Activated T-helper 1 cell treated with anti-CD3 and anti-CD28 coated beads, Interleukin-2, amount 50 U/mL, for 16 hours (primary cell): Measurements from ENCODE around the gene RALGPS2.

Source experiments
- DNase-seq, 2 donors: peaks; one replicate each; pipeline ENCODE4 v3.0.0-alpha.2; 2020; ENCODE audit warnings: low read depth in 1 of 2, low spot score in 1 of 2

RALGPS2 gene

DNA sequence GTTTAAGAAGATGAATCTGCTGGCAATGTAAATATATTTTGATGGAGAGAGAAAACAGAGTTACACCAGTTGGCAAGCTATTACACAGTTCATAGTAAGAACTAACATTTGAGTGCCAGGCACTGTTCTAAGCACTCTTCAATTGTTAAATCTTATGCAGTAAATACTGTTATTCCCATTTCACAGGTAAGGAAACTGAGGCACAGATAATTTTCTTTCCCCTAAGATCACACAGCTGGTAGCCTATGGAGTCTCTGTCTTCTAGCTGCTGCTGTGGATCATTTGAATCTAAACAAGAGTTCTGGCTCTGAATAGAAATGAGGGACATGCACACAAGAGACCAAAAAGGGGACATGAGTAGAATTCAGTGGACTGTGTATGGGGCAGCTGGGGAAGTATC, 137.8 kb downstream of the RALGPS2 start:
- DNase-seq, result no peak

DNA sequence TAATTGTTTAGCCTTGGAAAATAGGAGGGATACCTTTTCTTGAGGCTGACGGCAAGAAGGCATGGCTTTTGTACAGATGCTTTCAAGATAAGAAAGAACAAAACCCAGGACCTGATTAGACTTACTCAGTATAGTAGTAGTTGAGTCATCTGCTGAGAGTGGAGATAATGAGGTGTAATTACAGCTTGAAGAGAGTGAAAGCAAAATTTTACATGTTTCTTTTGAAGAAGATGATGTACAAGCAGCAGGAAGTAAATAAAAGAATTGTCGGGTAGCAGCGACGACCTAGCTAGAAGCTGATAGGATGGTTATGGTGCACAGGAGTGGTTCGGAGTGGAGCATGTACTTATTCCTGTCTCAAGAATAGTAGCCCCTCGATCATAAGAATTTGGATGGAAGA, 139.3 kb downstream of the RALGPS2 start:
- no peak for DNase-seq

DNA sequence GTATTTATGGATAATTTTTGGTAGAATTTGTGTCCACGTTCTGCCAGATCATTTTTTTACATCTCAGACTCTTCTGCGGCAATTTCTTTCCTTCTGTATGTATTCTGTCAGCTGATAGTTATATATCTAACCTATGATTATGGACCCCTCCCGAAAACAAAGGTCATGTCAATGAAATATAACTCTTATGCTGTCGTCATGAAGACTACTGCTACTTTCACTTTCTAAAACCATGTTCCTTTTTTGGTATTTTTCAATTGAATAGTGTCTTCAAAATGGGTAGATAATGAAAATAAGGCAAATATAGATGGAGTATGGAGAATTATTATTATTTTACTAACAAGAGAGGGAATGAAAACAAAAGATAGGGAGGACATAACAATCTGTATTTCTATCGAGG, 142.6 kb downstream of the RALGPS2 start:
- no peak for DNase-seq

DNA sequence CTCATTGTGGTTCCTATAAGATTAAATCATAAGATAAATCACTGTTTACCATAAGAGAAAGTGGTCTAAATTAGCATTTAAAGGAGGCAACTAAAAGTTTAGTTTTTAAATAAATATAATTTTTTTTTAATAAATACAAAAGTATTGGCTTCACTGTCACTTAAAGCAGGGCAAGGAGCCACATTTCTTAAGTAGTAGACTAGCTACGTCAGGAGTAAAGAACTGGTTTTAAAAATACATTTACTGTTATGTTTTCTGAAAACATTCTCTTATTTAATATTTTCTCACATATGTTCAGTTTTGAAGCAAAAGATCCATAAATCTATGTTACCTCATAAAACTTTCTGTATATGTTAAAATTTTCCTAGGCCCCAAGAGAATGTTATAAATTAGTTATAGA, 143.7 kb downstream of the RALGPS2 start:
- DNase-seq, result no peak

DNA sequence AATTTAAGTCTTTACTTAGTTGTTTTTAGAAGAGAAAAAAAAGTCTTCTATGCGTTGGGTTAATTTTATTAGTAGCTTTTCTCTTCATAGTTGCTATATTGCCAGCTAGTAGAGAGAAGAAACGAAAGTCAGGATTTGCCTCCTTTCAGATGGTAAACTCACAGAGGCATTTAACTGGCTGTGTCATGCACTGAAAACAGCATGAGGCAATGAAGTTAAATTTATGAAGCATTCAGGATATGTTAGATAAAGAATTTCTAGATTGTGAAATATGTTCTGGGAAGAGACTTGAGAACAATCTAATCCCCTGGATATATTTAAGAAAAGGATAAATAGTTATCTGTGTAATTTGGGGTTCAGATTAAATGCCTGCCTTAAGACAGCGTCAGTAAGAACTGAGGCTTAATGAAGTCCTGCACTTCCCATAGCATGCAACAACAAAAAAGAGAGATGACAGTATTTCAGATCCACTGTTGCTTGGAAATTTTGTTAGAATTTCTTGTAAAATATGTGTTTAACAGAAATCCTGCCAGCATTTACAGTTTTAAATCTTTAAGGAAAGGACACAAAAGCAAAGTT, 144.2 kb downstream of the RALGPS2 start:
- DNase-seq, result no peak

DNA sequence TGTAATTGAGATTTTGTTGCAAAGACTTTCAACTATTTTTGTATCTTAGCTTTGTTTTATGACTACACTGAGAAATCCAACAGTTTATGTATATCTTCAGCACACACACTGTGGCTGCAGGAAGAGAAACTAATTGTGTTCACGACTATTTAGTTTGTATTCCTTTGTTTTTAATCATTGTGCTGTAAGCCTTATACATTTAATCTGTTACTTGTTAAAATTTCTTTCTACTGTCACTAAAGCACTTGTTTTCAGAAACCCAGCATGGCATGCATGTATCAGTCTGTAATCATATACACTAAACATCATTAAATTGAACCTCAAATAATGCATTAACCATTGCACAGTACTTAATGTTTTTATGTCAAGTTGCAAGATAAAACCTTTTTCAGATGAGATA, 145.2 kb downstream of the RALGPS2 start:
- DNase-seq, result no peak

DNA sequence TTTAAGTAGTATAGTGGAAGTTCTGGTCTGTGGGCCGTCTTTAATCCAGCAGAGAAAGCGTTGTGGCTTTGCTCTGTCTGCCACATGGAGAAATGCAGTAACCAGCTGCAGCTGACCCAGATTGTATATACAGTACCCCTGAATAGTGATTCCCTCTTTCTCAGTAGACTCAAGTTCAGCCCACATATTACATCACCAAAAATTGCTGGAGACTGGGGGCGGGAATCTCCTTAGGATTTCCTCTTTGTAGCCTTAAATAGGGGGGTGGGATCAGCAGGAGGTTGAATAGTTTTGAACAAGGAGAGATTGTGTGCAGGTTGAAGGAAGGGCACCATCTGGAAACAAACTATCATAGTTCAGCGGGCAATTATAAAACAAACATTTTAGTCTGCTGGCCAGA, 145.9 kb downstream of the RALGPS2 start, which contains the start of gene ANGPTL1:
Gene ANGPTL1 (minus strand): TSS at position 134 of the 400 bp plus-strand sequence. CDS start 5,301 bp downstream, outside the sequence.
- no peak for DNase-seq

DNA sequence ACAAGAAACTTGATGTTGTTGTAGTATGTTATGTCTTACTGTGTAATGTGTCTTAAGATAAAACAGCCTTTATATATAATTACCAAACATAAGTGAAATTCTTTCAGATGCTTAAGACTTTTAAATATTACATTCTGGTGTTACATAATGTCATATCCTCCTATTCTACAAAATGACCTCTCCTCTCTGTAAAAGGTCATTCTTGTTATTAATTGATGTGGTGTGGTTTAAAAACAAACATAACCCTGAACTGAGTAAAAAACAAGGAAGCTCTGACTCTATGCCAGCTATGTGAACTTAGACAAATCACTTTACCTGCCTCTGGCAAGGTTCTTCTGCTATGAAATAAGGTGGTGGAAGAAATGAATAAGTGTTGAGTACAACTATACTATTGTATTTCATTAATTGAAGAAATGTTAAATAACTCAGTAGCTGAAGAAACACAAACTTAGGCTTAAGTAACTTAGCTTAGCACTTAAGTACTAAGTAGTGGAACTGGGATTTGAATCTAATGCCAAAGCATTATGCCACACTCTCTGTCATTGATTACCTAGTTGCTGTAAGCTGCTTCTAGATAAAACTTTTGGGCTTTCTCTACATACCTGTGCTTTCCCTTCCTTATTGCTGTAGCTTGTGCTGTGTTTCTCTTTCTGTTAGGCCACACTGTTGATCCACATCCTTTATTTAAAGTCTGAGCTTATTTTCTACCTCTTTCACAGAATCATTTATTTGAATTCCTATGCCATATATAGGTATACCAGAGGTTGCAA, 146.7 kb downstream of the RALGPS2 start:
- DNase-seq, result no peak

DNA sequence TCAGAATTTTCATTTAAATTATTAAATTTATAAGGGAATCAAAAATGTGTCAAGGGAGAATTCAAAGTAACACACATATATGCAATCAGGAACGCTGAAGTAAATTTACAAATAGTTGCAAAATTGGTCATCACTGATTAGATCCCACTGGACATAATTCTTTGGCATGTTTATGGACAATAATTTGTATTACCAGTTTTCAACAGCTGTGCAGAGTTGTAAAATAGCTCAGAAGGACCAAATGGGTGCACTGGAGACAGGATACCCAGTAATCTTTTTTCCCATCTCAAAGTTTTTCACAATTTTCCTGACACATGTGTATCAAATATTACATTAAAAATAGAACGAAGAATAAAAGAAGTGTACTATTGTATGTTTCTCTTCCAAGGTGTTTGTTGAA, 149.9 kb downstream of the RALGPS2 start:
- DNase-seq, result no peak

DNA sequence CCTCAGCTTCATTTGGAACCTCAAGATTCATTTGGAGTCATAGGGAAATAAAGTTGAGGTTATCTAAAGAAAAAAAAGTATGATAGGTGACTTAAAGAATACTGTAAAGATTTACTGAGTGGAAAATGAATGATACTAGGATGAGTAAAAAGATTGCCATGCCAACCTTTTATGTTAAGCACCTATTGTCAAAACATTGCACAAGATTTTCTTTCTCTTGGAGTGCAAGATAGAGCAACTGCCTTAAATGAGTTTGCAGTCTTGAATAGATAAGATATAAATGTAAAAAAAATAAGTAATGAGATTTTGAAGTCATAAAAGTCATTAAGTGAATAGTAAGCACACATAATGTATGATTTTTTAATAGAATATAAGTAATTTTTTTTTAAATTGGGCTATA, 150.9 kb downstream of the RALGPS2 start:
- DNase-seq, result no peak

DNA sequence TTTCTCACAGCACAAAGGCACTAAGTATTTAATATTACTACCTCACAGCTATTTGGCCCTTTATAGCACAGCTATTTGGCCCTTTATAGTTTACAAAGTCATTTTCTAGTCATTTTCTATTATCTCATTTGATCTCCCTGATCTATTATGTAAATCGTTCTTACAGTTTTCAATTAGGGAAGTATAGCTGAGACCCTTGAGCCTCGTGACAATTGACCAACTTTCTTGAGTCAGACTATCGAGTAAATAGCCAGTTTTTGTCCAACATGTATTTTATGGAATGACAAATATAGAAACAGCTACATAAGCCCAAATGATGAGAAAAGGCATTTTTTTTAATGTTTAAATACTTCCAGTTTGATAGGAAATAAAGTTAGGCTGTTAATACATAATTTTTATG, 152.9 kb downstream of the RALGPS2 start:
- no peak for DNase-seq

DNA sequence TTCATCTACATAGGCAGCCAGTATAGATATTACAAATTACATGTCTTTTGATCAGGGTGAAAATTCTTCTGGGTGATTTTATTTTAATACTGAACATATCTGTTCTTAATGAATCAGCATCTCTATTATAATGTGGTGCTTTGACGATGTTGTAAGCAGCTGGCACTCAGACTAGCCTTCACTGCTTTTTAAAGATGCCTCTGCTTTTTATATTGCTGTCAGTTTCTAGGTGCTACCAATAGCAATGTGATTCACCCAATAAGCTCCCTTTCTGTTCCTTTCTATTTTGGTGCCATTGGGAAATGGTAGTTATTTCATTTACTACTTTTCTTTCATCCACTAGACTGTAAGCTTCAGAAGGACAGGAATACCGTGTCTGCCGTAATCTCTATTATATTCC, 156.9 kb downstream of the RALGPS2 start:
- DNase-seq, result no peak

DNA sequence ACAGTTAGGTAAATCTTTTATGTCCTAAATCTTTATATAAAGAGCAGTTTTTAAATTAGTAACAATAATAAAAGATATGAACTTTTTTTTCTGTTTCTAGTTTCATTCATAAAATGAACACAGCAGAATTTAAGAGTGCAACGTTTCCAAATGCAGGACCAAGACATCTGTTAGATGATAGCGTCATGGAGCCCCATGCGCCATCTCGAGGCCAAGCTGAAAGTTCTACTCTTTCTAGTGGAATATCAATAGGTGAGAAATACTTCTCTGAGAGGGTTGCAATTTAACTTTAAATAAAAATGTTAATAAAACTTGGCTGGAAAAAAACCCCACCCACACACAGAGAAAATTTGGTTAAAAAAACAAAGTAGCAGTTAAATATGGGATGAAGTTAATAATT, 160.8 kb downstream of the RALGPS2 start:
- no peak for DNase-seq

DNA sequence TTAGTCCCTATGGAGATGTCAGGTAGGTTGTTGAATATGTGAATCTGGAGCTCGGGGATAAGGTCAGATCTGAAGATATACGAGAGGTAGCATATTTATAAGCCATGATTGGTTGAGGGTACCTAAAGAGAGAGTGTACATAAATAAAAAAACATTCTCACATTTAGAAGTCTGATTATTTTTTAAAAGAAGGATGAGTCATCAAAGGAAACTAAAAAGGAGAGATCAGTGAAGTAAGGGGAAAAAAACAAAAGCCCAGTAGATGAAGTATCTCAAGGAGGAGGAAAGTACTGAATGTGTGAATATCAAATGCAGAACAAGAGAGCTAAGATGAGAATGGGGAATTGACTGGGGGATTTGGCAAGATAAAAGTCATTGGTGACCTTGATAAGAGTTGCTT, 161.5 kb downstream of the RALGPS2 start:
- DNase-seq, result no peak

DNA sequence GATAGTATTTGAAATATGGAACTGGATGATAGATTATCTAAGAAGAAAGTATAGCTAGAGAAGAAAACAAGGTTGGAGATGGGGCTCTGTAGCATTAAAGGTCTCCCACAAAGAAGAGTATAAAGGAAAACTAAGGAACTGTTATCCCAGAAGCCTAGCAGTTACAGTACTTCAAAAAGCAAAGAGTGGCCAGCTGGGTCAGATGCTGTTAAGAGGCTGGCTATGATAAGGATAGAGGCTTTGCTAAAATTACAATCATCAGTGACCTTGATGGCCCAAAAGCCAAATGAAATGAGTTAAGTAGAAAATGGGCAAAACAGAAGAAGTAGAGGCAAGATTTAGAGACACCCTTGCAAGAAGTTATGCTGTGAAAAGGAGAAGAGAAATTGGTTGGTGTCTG, 170.9 kb downstream of the RALGPS2 start:
- no peak for DNase-seq

DNA sequence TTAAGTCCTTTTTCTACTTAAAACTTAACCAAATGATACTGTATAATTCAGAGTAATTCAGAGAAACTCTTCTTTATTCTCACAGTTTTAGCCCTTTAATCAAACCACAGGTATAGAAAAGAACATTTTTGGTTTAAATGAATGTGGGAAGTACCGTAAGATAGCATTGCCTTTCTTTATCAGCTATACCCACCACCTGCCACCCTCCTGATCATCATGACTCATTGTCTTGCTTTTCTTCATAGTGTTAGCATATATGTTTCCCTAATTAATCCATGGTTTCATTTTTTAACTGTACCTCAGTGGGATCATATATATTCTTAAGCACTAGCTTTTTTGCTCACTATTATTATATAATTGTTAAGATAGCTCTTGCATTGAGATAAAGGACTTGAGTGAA, 173.4 kb downstream of the RALGPS2 start:
- no peak for DNase-seq

DNA sequence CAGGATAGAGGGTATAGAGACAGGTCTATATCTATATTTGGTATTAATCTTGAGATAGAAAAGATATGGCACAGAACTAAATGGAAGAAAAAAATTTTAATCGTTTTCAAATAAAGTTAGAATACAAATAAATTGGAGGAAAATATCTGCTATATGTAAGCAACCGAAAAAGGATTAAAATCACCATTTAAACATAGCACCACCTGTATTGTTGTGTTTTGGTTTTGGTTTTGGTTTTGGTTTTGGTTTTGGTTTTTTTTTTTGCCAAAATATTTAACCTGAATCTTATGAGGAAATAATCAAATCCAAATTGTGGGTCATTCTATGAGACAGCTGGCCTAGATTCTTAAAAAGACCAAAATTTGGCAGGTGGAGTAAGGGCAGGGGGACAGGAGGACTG, 174.4 kb downstream of the RALGPS2 start:
- no peak for DNase-seq

DNA sequence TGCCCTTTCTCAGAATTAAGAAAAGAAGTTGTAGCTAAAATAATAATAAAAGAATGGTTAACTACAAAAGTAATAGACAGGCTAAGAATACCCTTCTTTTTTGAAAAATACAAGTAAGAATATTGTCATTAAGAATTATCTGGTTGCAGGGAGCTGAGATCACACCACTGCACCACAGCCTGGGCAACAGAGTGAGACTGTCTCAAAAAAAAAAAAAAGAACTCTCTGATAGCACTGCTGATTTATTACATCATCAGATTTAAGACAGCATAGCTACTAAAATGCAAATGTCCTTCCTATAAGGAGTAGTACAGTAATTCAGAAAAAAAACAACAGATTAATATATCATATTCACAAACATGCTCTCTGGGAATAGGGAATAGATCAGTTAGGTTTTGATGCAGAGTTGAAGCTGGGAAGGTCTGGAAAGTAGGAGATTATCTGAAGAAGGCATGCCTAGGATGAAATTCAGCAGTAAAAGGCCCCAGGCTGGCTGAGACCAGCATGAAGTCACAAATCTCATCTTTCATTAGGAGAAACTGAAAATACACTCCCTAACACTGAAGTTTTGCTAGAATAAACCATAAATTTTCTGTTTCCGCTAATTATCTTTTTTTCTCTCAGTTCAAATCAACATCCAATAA, 176.6 kb downstream of the RALGPS2 start:
- DNase-seq, result no peak

DNA sequence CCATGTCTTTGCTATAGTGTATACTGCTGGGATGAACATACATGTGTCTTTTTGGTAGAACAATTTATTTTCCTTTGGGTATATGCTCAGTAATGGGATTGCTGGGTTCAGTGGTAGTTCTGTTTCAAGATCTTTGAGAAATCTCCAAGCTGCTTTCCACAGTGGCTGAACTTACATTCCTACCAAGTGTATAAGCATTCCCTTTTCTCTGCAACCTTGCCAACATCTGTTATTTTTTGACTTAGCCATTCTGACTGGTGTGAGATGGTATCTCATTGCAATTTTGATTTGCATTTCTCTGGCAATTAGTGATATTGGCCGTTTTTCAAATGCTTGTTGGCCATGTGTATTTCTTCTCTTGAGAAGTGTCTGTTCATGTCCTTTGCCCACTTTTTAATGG, 183.3 kb downstream of the RALGPS2 start:
- no peak for DNase-seq

DNA sequence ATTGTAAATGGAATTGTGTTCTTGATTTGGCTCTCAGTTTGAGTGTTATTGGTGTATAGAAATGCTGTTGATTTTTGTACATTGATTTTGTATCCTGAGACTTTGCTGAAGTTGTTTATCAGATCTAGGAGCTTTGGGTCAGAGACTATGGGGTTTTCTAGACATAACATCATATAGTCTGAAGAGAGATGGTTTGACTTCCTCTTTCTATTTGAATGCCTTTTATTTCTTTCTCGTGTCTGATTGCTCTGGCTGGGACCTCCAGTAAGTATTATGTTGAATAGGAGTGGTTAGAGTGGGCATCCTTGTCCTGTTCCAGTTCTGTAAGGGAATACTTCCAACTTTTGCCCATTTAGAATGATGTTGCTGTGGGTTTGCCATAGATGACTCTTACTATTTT, 185.0 kb downstream of the RALGPS2 start:
- no peak for DNase-seq

DNA sequence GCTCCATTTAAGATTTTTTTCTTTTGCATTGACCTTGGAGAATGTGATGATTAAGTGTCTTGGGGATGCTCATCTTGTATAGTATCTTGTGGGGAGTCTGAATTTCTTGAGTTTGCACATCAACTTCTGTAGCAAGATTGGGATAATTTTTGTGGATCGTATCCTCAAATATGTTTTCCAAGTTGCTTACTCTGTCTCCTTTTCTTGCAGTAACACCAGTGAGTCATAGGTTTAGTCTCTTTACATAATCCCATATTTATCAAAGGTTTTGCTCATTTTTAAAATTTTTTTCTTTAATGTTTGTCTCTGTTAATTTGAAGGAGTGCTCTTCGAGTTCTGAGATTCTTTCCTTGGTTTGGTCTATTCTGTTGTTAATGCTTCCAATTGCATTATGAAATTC, 187.6 kb downstream of the RALGPS2 start:
- no peak for DNase-seq

DNA sequence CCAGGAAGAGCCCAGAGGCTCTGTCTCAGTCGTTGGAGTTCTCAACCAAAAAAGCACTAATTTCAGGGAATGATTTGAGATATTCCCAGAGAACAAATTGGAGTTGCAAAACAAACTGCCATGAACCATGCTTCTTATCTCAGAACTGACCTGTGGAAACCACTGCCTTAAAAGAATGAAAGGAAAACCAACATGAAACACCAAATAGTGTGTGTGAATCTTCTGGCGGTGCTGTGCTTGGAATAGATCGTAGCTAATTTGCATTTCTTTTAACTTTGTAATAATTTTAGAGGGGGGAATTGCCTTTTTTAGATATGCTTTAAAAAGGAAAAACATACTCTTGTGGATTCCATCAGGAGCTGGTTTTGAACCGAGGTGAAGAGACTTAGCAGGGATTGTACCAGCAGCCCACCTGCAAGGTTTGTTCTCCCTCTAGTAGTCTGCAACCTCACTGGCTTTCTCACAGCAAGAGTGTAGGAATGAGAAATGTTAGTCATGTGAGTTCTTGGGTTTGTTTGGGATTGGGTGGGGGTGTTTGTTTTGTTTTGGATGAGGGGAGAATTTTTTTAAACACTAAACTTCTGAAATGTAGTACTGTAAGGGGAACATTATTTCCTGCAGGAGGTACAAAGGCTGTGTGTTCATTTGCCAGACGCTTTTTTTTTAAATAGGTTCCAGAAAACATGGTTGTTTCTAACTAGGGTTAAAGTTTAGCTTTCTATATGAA, 191.6 kb downstream of the RALGPS2 start:
- no peak for DNase-seq
